Measurements from ENCODE around the gene LMNTD2. TPM values are rescaled to one million over a fixed set of nuclear protein-coding genes. Genes with fewer than 3 reads are reported as not detected.

The LMNTD2 gene
- total RNA-seq, 2 donors from 2014 or later: 1.1 to 2.1 TPM

DNA sequence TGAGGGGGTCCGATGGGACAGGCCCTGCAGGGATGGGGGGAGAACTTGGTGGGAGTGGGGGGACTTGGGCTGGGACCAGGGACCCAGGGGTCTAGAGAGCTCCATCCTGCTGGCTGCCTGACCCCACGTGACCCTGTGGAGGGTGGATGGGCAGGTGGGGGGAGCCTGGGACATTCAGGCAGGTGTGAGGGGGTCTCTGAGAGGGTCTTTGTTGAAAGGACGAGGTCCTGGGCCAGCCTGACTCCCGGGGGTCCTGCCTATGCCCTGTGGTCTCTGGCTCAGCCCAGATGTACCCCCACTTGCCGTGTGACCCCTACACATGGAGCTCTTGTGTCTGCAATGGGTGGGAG lies 15.7 kb downstream of the LMNTD2 start:
- Mint-ChIP-seq H3K4me1 (ENCODE audit: low read depth in 2 of 2) (no peaks in the 10 kb centered on the region), H3K9me3 (no peaks in the 10 kb centered on the region), H3K36me3 (no peaks in the 10 kb centered on the region), H3K4me3 (no peak overlapping the region), H3K27ac (no peak overlapping the region), H3K27me3 (no peaks in the 10 kb centered on the region)
- ATAC-seq (no peak), DNase-seq (ENCODE audit: low spot score) (no peak)

- no peaks in the 10 kb centered on the region for H3K36me3 Mint-ChIP-seq
Measured at GRCh38 chr11:541433-541885, 19.1 kb downstream of the LMNTD2 start.

DNA sequence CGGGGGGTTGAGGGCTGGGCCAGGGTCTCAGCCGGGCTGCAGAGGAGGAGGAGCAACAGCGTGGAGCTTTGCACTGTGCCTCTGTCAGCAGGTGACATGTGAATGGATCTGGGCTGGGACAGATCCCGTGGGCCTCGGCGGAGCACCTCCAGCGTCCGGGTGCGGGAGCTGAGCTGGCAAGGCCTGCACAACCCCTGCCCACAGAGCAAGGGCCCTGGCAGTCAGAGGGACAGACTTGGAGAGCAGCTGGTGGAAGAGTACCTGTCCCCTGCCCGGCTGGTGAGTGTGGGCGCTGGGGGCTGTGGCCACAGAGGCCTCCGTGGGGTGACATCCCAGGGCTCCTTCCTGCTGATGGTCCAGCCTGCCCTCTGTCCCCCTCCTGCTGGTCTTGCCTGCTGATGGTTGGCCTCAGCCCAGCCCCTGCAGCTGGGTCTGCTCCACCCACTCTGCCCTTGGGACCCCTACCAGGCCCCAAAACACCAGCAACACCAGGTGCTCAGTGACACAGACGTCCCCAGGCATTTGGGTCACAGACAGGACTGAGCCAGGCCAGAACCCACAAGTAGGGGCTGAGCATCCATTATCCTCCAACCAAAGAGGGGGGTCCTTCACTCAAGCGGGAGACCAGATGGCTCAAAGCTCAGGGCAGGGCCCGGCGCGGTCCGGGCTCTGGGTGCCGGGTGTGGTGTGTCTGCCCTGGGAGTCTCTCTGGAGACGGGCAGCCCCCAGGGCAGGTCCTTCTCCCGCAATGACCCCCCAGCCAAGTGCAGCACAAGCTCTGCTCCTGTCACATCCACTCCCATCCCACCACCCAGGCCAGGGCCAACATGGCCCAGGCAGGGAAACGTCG lies 19.7 kb downstream of the LMNTD2 start:
- H3K4me1 Mint-ChIP-seq (ENCODE audit: low read depth in 2 of 2): peaks cover 5 to 10% of the 10 kb centered on the region in 2 donors
- no peak overlapping the region for H3K4me3 Mint-ChIP-seq
- H3K9me3 Mint-ChIP-seq: no peaks in the 10 kb centered on the region
- no peaks in the 10 kb centered on the region for H3K36me3 Mint-ChIP-seq
- ATAC-seq: no peak
- no peaks in the 10 kb centered on the region for H3K27me3 Mint-ChIP-seq
- DNase-seq (ENCODE audit: low spot score): no peak
- no peak overlapping the region for H3K27ac Mint-ChIP-seq

More at GRCh38 chr11:541433-541885, 19.1 kb downstream of the LMNTD2 start:
- no peak overlapping the region for H3K4me3 Mint-ChIP-seq
- H3K27ac Mint-ChIP-seq: no peak overlapping the region
- H3K4me1 Mint-ChIP-seq (ENCODE audit: low read depth in 2 of 2): peaks cover under 1 to 4% of the 10 kb centered on the region in 2 donors
- DNase-seq (ENCODE audit: low spot score) (no peak), ATAC-seq (no peak)
- H3K27me3 Mint-ChIP-seq: no peaks in the 10 kb centered on the region
- no peaks in the 10 kb centered on the region for H3K9me3 Mint-ChIP-seq

GRCh38 chr11:539971-540481 lies 20.5 kb downstream of the LMNTD2 start:
- Mint-ChIP-seq H3K9me3 (no peaks in the 10 kb centered on the region), H3K4me3 (no peak overlapping the region), H3K27ac (no peak overlapping the region), H3K27me3 (no peaks in the 10 kb centered on the region), H3K36me3 (no peaks in the 10 kb centered on the region), H3K4me1 (ENCODE audit: low read depth in 2 of 2) (peaks cover 5 to 10% of the 10 kb centered on the region in 2 donors)
- ATAC-seq (no peak), DNase-seq (ENCODE audit: low spot score) (no peak)

- DNase-seq (ENCODE audit: low spot score) (no peak), ATAC-seq (no peak)
- no peaks in the 10 kb centered on the region for H3K9me3 Mint-ChIP-seq
- no peak overlapping the region for H3K27ac Mint-ChIP-seq
- no peaks in the 10 kb centered on the region for H3K27me3 Mint-ChIP-seq
- H3K36me3 Mint-ChIP-seq: no peaks in the 10 kb centered on the region
- H3K4me3 Mint-ChIP-seq: no peak overlapping the region
- peaks cover 5 to 10% of the 10 kb centered on the region in 2 donors for H3K4me1 Mint-ChIP-seq (ENCODE audit: low read depth in 2 of 2)
Measured at GRCh38 chr11:538431-539051, 22.0 kb downstream of the LMNTD2 start.

DNA sequence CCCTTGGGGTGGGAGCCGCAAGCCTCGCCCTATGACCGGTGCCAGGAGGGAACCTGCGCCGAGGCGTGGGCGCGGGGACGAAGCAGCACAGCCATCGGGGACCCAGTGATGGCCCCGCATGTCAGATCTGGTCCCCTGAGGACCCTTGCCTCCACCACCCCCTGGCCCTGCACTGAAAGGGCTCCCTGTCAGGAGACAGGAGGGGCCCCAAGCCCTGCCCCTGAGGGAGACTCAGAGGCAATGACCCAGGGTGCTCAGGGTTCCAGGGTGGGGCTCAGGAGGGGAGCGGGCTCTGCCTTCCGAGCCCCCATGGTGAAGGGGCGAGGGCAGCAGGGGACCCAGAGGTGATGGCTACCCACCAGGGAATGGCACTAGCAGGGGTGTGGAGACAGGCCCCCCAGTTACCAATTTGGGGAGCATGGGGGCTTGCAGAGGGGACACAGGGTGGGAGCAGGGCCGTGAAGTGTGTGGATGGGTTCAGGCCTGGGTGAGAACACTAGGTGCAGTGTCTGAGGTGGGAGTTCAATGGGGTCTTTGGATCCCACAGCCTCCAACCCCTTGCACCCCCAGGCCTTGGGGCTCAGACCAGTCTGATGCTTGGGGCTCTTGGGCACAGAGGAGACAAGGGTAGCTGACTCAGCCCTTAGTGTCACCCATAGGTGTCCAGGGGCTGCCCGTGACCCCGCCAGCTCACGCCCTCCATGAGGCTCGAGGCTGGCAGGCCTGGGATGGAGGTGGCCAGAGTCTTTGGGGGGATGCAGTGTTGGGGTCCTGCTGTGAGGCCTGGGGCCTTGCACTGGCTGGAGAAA lies 22.7 kb downstream of the LMNTD2 start:
- H3K4me1 Mint-ChIP-seq (ENCODE audit: low read depth in 2 of 2): peaks cover 5 to 10% of the 10 kb centered on the region in 2 donors
- H3K9me3 Mint-ChIP-seq: no peaks in the 10 kb centered on the region
- ATAC-seq (no peak), DNase-seq (ENCODE audit: low spot score) (no peak)
- peak overlapping the region in 1 of 2 donors; percentile 33 for H3K27ac Mint-ChIP-seq
- no peaks in the 10 kb centered on the region for H3K36me3 Mint-ChIP-seq
- H3K27me3 Mint-ChIP-seq: no peaks in the 10 kb centered on the region
- peak overlapping the region; percentile 55 for H3K4me3 Mint-ChIP-seq

DNA sequence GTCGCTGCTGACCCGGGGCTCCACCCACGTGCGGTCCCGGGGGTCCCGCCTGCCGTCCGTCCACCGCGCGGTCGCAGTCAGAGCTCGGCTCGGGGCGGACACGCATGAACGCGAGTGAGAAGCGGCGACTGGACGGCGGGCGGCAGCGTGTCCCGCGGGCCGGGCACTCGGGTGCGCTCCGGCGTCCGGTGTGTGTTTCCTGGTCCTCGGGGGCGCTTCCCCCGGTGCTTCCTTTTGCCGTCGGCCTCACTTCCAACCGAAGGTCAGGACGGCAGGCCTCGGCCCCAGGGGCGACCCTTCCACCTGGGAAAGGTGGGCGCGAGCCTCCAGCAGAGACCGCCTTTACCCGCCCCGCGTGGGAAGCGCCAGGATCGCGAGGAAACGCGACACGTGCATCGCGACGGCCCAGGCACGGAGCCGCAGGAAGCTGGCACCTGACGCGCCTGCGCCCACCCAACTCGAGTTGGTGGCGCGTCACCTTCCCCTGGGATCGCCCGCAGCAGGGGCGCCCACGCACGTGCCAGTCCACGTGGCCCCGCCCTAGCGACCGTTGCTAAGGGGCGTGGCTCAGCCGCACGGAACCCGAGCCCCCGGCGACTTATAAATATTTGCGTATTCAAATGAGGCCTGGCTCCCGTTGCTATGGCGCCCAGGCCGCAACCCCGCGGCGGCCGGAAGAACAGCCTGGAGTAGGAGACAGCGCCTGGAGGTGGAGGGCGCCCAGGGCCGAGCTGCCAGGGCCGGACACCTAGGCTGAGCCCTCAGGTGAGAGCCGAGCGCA lies 23.5 kb downstream of the LMNTD2 start, which contains the start of gene LRRC56:
LRRC56 (plus strand) TSS at position 687 of the 781 bp plus-strand sequence. CDS start 3,158 bp downstream, outside the sequence.
- H3K4me3 Mint-ChIP-seq: peak within 1 kb of the TSS; percentile 91
- H3K27ac Mint-ChIP-seq: peak within 1 kb of the TSS; percentile 75 to 81
- no peaks in the 10 kb centered on the region for H3K27me3 Mint-ChIP-seq
- H3K4me1 Mint-ChIP-seq (ENCODE audit: low read depth in 2 of 2): peaks cover 5 to 10% of the 10 kb centered on the region in 2 donors
- no peaks in the 10 kb centered on the region for H3K36me3 Mint-ChIP-seq
- H3K9me3 Mint-ChIP-seq: no peaks in the 10 kb centered on the region
- ATAC-seq: peak; percentile 60 to 69
- DNase-seq (ENCODE audit: low spot score): peak; percentile 90

GRCh38 chr11:535519-536454 lies 24.8 kb downstream of the LMNTD2 start, which contains the start of gene HRAS:
Gene HRAS, minus strand, starts transcription at chr11:535576.
- peak; percentile 98 for DNase-seq (ENCODE audit: low spot score)
- ATAC-seq: peak; percentile 93 to 96
- H3K4me1 Mint-ChIP-seq (ENCODE audit: low read depth in 2 of 2): peaks cover 5 to 10% of the 10 kb centered on the region in 2 donors

GRCh38 chr11:535210-535518 lies 25.4 kb downstream of the LMNTD2 start:
- no peak for ATAC-seq

More at GRCh38 chr11:535519-536454, 24.8 kb downstream of the LMNTD2 start, which contains the start of gene HRAS:
- no peaks in the 10 kb centered on the region for H3K27me3 Mint-ChIP-seq
- H3K36me3 Mint-ChIP-seq: no peaks in the 10 kb centered on the region
- peak within 1 kb of the TSS; percentile 75 to 81 for H3K27ac Mint-ChIP-seq
- peak within 1 kb of the TSS; percentile 91 for H3K4me3 Mint-ChIP-seq
- H3K9me3 Mint-ChIP-seq: no peaks in the 10 kb centered on the region

GRCh38 chr11:534396-535209 lies 25.9 kb downstream of the LMNTD2 start:
- H3K9me3 Mint-ChIP-seq: no peaks in the 10 kb centered on the region
- H3K4me1 Mint-ChIP-seq (ENCODE audit: low read depth in 2 of 2): peaks cover 5 to 10% of the 10 kb centered on the region in 2 donors
- H3K27me3 Mint-ChIP-seq: no peaks in the 10 kb centered on the region
- ATAC-seq (peak in 1 of 2 donors; percentile 0), DNase-seq (ENCODE audit: low spot score) (no peak)
- no peak overlapping the region for H3K27ac Mint-ChIP-seq
- H3K4me3 Mint-ChIP-seq: peak overlapping the region; percentile 66
- no peaks in the 10 kb centered on the region for H3K36me3 Mint-ChIP-seq

More at GRCh38 chr11:535210-535518, 25.4 kb downstream of the LMNTD2 start:
- Mint-ChIP-seq H3K27ac (no peak overlapping the region), H3K36me3 (no peaks in the 10 kb centered on the region), H3K27me3 (no peaks in the 10 kb centered on the region), H3K4me1 (ENCODE audit: low read depth in 2 of 2) (peaks cover 5 to 10% of the 10 kb centered on the region in 2 donors), H3K9me3 (no peaks in the 10 kb centered on the region), H3K4me3 (no peak overlapping the region)
- no peak for DNase-seq (ENCODE audit: low spot score)

GRCh38 chr11:533586-534395 lies 26.7 kb downstream of the LMNTD2 start:
- Mint-ChIP-seq H3K9me3 (no peaks in the 10 kb centered on the region), H3K27ac (no peak overlapping the region), H3K4me1 (ENCODE audit: low read depth in 2 of 2) (peaks cover 5 to 10% of the 10 kb centered on the region in 2 donors), H3K4me3 (no peak overlapping the region), H3K27me3 (no peaks in the 10 kb centered on the region), H3K36me3 (no peaks in the 10 kb centered on the region)
- no peak for ATAC-seq
- no peak for DNase-seq (ENCODE audit: low spot score)
